Hematopoietic multipotent progenitor cell treated with erythropoietin and hydrocortisone succinate and interleukin-3 and kit ligand, for 4 days (in vitro differentiated cells): ENCODE measurements around the gene AKR1D1.
A peak's percentile ranks its signal among the peaks of the same experiment; 100 is the strongest.
"Not testable (repeated sequence)": the region's sequence is repeated elsewhere in the genome, so short reads cannot be mapped to it uniquely, and the experiment has no call there.

Source experiments
- DNase-seq: peaks from one replicate; pipeline ENCODE4 v3.0.0-alpha.2; 2015

Gene AKR1D1

GRCh38 chr7:138125598-138126111 lies 49.4 kb downstream of the AKR1D1 start:
- peak; percentile 58 for DNase-seq

- no peak for DNase-seq
Observed at GRCh38 chr7:138126928-138127327, 50.7 kb downstream of the AKR1D1 start.

GRCh38 chr7:138127996-138128395 lies 51.7 kb downstream of the AKR1D1 start:
- no peak for DNase-seq

- DNase-seq: no peak
Observed at GRCh38 chr7:138129551-138130165, 53.4 kb downstream of the AKR1D1 start.

GRCh38 chr7:138137423-138138171 lies 61.3 kb downstream of the AKR1D1 start:
- DNase-seq: no peak

GRCh38 chr7:138138244-138138643 lies 62.0 kb downstream of the AKR1D1 start:
- DNase-seq: no peak

- no peak for DNase-seq
Observed at GRCh38 chr7:138142583-138143201, 66.4 kb downstream of the AKR1D1 start.

GRCh38 chr7:138144958-138145357 lies 68.7 kb downstream of the AKR1D1 start:
- no peak for DNase-seq

GRCh38 chr7:138146221-138146620 lies 70.0 kb downstream of the AKR1D1 start:
- not testable (repeated sequence) for DNase-seq

GRCh38 chr7:138146757-138147734 lies 70.8 kb downstream of the AKR1D1 start:
- not testable (repeated sequence) for DNase-seq

GRCh38 chr7:138151731-138152577 lies 75.7 kb downstream of the AKR1D1 start:
- DNase-seq: no peak

- no peak for DNase-seq
Observed at GRCh38 chr7:138154661-138155060, 78.4 kb downstream of the AKR1D1 start.

GRCh38 chr7:138157702-138158101 lies 81.4 kb downstream of the AKR1D1 start:
- no peak for DNase-seq

GRCh38 chr7:138158739-138159528 lies 82.7 kb downstream of the AKR1D1 start:
- DNase-seq: no peak

GRCh38 chr7:138161600-138162081 lies 85.4 kb downstream of the AKR1D1 start:
- peak; percentile 96 for DNase-seq

GRCh38 chr7:138162236-138162635 lies 86.0 kb downstream of the AKR1D1 start:
- no peak for DNase-seq

- DNase-seq: no peak
Observed at GRCh38 chr7:138163800-138164199, 87.5 kb downstream of the AKR1D1 start.

GRCh38 chr7:138164804-138165203 lies 88.5 kb downstream of the AKR1D1 start:
- peak; percentile 42 for DNase-seq

- DNase-seq: no peak
Observed at GRCh38 chr7:138166681-138167080, 90.4 kb downstream of the AKR1D1 start.

GRCh38 chr7:138167222-138167621 lies 91.0 kb downstream of the AKR1D1 start:
- no peak for DNase-seq

- DNase-seq: no peak
Observed at GRCh38 chr7:138167869-138168296, 91.6 kb downstream of the AKR1D1 start.
